Measurements from ENCODE around the gene SMIM44. TPM values are rescaled to one million over a fixed set of nuclear protein-coding genes. Genes with fewer than 3 reads are reported as not detected.

SMIM44 gene
- total RNA-seq, 1 donor from 2014 or later: not detected

DNA sequence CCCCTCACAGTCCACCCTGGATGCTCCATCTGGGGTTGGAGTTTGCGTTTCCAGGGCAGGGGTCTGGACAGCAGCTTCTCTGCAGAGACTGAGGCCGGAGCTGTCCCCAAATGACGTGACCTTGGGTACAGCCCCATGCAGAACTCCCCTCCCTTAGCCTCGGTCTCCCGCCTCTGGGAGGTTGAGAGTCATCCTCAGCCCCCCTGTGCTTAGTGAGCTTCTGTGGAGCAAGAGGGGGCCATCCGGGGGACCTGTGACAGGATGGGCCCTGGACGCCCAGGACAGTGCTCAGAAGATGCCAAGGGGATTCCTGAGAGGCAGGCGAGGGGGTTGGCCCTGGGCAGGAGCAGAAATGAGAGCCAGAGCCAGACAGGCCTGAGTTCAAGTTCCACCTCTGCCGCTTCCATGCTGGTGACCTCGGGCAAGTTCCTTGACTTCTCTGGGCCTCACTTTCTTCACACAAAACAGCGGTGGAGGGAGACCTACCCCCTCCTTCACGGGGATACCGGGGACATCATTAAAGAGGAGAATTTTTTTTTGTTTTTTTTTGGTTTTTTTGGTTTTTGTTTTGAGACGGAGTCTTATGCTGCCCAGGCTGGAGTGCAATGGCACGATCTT is 23.2 kb downstream of the SMIM44 start:
- H3K9me3 ChIP-seq (ENCODE audit: control insufficient read depth in 3 of 3, low read length in 3 of 3): no peaks in the 10 kb centered on the region
- no peaks in the 10 kb centered on the region for H3K27me3 ChIP-seq (ENCODE audit: control insufficient read depth in 3 of 3, insufficient read depth in 3 of 3, low read length in 3 of 3)
- H3K36me3 ChIP-seq (ENCODE audit: control insufficient read depth in 3 of 3, insufficient read depth in 3 of 3, low read length in 3 of 3): peaks cover 16 to 24% (median 20%) of the 10 kb centered on the region in 3 donors
- peak overlapping the region; percentile 74 for H3K27ac ChIP-seq (ENCODE audit: low read depth, low read length)
- peak overlapping the region in 1 of 3 donors; percentile 8 for H3K9ac ChIP-seq (ENCODE audit: low read depth in 1 of 3, low read length in 3 of 3)
- H3K4me1 ChIP-seq (ENCODE audit: control insufficient read depth in 3 of 3, insufficient read depth in 3 of 3, low read length in 3 of 3): peaks cover 19 to 30% (median 27%) of the 10 kb centered on the region in 3 donors
- no peak overlapping the region for H3K4me3 ChIP-seq (ENCODE audit: low read length in 3 of 3)

DNA sequence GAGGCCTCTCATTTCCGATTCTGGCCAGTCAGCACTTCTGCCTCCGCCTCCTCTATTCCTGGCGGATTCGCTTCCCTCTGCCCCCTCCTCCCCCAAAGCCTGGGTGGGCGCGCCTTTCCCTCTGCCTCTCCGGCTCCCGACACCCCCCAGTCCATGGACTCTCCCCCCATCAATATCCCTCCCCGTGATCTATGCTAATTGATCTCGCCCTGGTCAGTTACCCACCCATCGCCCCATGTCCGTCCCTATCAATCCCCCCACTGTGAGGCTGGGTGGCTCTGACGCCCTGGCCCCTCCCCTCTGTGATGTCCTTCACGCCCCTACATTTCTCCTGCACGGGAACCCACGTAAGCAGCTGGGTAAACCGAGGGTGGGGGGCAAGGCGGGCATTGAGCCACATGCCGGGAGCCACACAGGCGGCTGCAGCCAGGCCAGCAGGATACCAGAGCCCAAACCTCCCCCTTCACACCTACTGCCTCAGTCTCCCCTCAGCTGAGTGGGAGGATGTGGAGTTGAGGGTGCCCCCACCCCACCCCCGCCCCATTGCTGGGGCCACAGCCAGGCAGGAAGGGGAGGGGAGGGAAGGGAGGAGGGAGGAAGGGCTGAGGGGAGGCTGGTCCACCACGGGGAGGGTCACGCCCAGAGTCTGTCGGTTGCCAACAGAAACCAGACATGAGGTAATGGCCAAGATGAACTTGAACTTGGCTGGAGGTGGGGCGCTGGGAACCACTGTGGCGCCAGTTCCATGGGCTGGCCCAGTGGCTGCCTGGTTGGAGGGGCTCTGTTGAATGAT is 24.0 kb downstream of the SMIM44 start:
- Histone ChIP-seq H3K4me3 (ENCODE audit: low read length in 3 of 3) (no peak overlapping the region), H3K9ac (ENCODE audit: low read depth in 1 of 3, low read length in 3 of 3) (peak overlapping the region in 2 of 3 donors; percentile 40 to 45), H3K27ac (ENCODE audit: low read depth, low read length) (peak overlapping the region; percentile 74), H3K36me3 (ENCODE audit: control insufficient read depth in 3 of 3, insufficient read depth in 3 of 3, low read length in 3 of 3) (peaks cover 23 to 32% (median 28%) of the 10 kb centered on the region in 3 donors), H3K27me3 (ENCODE audit: control insufficient read depth in 3 of 3, insufficient read depth in 3 of 3, low read length in 3 of 3) (no peaks in the 10 kb centered on the region), H3K4me1 (ENCODE audit: control insufficient read depth in 3 of 3, insufficient read depth in 3 of 3, low read length in 3 of 3) (peaks cover 19 to 30% (median 27%) of the 10 kb centered on the region in 3 donors), H3K9me3 (ENCODE audit: control insufficient read depth in 3 of 3, low read length in 3 of 3) (no peaks in the 10 kb centered on the region)

DNA sequence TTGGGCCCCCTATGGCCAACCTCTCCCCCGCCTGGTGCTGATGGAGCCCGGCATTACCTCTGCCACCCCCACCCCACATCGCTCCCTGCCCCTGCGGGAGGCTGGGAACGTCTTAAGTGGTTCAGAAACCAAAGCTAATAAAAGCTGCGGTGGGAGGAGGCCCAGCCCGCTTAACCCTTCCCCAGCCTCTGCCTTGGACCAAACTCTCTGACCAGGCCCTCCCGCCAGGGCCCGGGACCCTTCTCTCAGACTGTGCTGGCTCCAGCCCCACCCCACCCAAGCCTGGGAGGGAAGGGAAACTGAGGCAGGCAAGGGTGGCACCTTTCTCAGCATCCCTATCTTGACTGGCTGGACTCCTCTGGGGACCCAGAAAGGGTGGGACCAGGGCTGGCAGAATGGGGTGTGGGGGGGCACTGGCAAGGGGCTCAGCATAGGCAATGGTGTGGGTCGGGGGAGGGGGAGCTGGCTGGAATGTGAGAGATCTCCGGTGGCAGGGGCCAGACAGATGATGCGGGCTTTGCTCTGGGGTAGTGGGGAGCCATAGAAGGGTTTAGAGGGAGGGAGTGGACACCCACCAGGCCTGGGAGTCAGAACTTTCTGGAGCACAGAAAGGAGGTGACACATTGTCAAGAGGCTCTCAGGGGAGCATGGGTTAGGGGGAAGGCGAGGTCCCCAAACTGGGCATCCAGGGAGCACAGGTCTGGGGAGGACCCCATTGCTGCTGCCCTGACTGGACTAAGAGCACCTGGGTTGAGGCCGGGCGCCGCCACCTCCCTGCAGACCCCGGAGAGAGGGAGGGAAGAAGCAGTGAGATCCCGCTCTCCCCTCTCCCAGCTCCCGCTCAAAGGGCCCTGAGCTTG is 24.8 kb downstream of the SMIM44 start:
- peak overlapping the region in 2 of 3 donors; percentile 40 to 45 for H3K9ac ChIP-seq (ENCODE audit: low read depth in 1 of 3, low read length in 3 of 3)
- H3K36me3 ChIP-seq (ENCODE audit: control insufficient read depth in 3 of 3, insufficient read depth in 3 of 3, low read length in 3 of 3): peaks cover 30 to 40% (median 36%) of the 10 kb centered on the region in 3 donors
- H3K4me1 ChIP-seq (ENCODE audit: control insufficient read depth in 3 of 3, insufficient read depth in 3 of 3, low read length in 3 of 3): peaks cover 19 to 30% (median 27%) of the 10 kb centered on the region in 3 donors
- H3K9me3 ChIP-seq (ENCODE audit: control insufficient read depth in 3 of 3, low read length in 3 of 3): no peaks in the 10 kb centered on the region
- H3K27me3 ChIP-seq (ENCODE audit: control insufficient read depth in 3 of 3, insufficient read depth in 3 of 3, low read length in 3 of 3): no peaks in the 10 kb centered on the region
- H3K4me3 ChIP-seq (ENCODE audit: low read length in 3 of 3): no peak overlapping the region
- H3K27ac ChIP-seq (ENCODE audit: low read depth, low read length): peak overlapping the region; percentile 74

DNA sequence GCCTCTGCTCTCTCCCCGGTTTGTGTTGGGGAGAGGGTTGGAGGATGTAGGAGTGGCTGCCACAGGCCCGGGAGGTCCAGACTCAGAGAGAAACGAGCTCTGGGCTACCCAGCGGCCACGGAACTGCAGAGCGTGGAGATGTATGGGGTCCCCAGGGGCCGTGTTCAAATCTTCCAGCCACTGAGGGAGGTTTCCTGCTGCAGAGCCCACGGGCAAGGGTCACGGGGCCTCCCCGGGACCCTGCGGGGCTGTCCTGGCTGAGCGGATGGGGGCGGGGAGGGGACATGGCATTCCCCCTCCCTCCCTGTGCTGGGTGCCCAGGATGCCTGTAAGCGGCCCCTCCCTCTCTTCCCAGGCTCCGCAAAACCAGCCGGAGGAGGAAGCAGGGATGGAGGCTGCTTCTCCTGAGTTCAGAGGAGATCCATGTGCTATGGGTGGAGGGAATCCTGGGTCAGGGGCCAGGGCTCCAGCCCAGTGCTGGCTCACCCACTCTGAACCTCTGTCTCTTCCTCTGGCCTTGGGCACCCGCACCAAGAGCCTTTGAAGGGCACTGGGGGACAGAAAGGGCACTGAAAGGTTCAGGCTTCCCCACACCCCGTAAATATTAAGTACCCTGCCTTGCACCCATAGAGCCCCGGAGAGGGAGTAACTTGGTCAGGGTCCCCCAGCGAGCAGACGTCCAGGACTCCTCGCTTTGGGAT is 25.6 kb downstream of the SMIM44 start:
- Histone ChIP-seq H3K4me1 (ENCODE audit: control insufficient read depth in 3 of 3, insufficient read depth in 3 of 3, low read length in 3 of 3) (peaks cover 19 to 30% (median 27%) of the 10 kb centered on the region in 3 donors), H3K27me3 (ENCODE audit: control insufficient read depth in 3 of 3, insufficient read depth in 3 of 3, low read length in 3 of 3) (no peaks in the 10 kb centered on the region), H3K4me3 (ENCODE audit: low read length in 3 of 3) (no peak overlapping the region), H3K9me3 (ENCODE audit: control insufficient read depth in 3 of 3, low read length in 3 of 3) (no peaks in the 10 kb centered on the region), H3K36me3 (ENCODE audit: control insufficient read depth in 3 of 3, insufficient read depth in 3 of 3, low read length in 3 of 3) (peaks cover 36 to 47% (median 40%) of the 10 kb centered on the region in 3 donors), H3K9ac (ENCODE audit: low read depth in 1 of 3, low read length in 3 of 3) (peak overlapping the region in 2 of 3 donors; percentile 1 to 14), H3K27ac (ENCODE audit: low read depth, low read length) (peak overlapping the region; percentile 74)

DNA sequence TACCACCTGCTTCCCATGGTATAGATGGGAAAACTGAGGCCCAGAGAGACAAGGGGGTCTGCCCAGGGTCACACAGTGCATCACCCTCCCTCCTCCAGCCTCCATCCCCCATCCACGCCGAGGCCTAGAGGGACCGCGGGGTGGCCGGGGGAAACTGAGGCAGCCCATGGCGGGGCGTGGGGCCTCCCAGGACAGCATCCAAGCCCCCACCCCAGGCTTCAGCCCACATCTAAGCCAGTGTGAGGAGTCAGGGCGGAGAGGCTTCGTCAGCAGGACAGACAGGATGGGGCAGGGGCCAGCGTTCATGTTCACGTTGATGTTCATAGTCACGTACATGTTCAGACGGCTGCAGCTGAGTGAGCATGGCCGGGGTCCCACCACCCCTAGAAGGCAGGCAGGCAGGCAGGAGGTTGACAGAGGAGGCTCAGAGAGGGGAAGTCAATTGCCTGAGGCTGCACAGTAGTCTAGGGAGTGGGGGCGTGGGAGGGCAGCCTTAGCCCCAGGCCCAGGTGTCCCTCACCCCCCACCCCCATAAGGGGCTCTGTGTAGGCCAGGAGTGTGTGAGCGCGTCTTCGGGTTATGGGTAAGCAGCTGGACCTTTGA is 26.2 kb downstream of the SMIM44 start:
- Histone ChIP-seq H3K36me3 (ENCODE audit: control insufficient read depth in 3 of 3, insufficient read depth in 3 of 3, low read length in 3 of 3) (peaks cover 38 to 49% (median 47%) of the 10 kb centered on the region in 3 donors), H3K27me3 (ENCODE audit: control insufficient read depth in 3 of 3, insufficient read depth in 3 of 3, low read length in 3 of 3) (no peaks in the 10 kb centered on the region), H3K4me1 (ENCODE audit: control insufficient read depth in 3 of 3, insufficient read depth in 3 of 3, low read length in 3 of 3) (peaks cover 19 to 30% (median 27%) of the 10 kb centered on the region in 3 donors), H3K9me3 (ENCODE audit: control insufficient read depth in 3 of 3, low read length in 3 of 3) (no peaks in the 10 kb centered on the region), H3K9ac (ENCODE audit: low read depth in 1 of 3, low read length in 3 of 3) (no peak overlapping the region), H3K4me3 (ENCODE audit: low read length in 3 of 3) (no peak overlapping the region), H3K27ac (ENCODE audit: low read depth, low read length) (peak overlapping the region; percentile 74)

GRCh38 chr19:3455960-3456601 is 27.2 kb downstream of the SMIM44 start:
- Histone ChIP-seq H3K9me3 (ENCODE audit: control insufficient read depth in 3 of 3, low read length in 3 of 3) (no peaks in the 10 kb centered on the region), H3K4me1 (ENCODE audit: control insufficient read depth in 3 of 3, insufficient read depth in 3 of 3, low read length in 3 of 3) (peaks cover 20 to 35% (median 31%) of the 10 kb centered on the region in 3 donors), H3K27ac (ENCODE audit: low read depth, low read length) (no peak overlapping the region), H3K4me3 (ENCODE audit: low read length in 3 of 3) (no peak overlapping the region), H3K9ac (ENCODE audit: low read depth in 1 of 3, low read length in 3 of 3) (no peak overlapping the region), H3K36me3 (ENCODE audit: control insufficient read depth in 3 of 3, insufficient read depth in 3 of 3, low read length in 3 of 3) (peaks cover 41 to 49% (median 47%) of the 10 kb centered on the region in 3 donors), H3K27me3 (ENCODE audit: control insufficient read depth in 3 of 3, insufficient read depth in 3 of 3, low read length in 3 of 3) (no peaks in the 10 kb centered on the region)

DNA sequence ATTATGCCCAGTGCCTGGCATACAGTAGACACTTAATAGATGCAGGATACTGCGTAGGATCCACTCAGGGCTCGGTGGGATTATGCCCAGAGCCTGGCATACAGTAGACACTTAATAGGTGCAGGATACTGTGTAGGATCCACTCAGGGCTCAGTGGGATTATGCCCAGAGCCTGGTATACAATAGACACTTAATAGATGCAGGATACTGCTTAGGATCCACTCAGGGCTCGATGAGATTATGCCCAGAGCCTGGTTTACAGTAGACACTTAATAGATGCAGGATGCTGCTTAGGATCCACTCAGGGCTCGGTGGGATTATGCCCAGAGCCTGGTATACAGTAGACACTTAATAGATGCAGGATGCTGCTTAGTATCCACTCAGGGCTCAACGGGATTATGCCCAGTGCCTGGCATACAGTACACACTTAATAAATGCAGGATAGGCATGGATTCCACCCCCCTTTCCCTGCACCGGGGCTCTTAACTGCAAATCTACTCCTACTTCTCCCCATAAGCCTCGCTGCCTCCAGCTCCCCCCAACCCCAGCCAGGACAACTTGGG is 27.8 kb downstream of the SMIM44 start:
- Histone ChIP-seq H3K4me3 (ENCODE audit: low read length in 3 of 3) (no peak overlapping the region), H3K9ac (ENCODE audit: low read depth in 1 of 3, low read length in 3 of 3) (no peak overlapping the region), H3K27me3 (ENCODE audit: control insufficient read depth in 3 of 3, insufficient read depth in 3 of 3, low read length in 3 of 3) (no peaks in the 10 kb centered on the region), H3K9me3 (ENCODE audit: control insufficient read depth in 3 of 3, low read length in 3 of 3) (no peaks in the 10 kb centered on the region), H3K4me1 (ENCODE audit: control insufficient read depth in 3 of 3, insufficient read depth in 3 of 3, low read length in 3 of 3) (peaks cover 26 to 41% (median 36%) of the 10 kb centered on the region in 3 donors), H3K27ac (ENCODE audit: low read depth, low read length) (no peak overlapping the region), H3K36me3 (ENCODE audit: control insufficient read depth in 3 of 3, insufficient read depth in 3 of 3, low read length in 3 of 3) (peaks cover 46 to 49% (median 49%) of the 10 kb centered on the region in 3 donors)

- no peaks in the 10 kb centered on the region for H3K9me3 ChIP-seq (ENCODE audit: control insufficient read depth in 3 of 3, low read length in 3 of 3)
- no peaks in the 10 kb centered on the region for H3K27me3 ChIP-seq (ENCODE audit: control insufficient read depth in 3 of 3, insufficient read depth in 3 of 3, low read length in 3 of 3)
- H3K27ac ChIP-seq (ENCODE audit: low read depth, low read length): no peak overlapping the region
- no peak overlapping the region for H3K4me3 ChIP-seq (ENCODE audit: low read length in 3 of 3)
- peaks cover 23 to 39% (median 33%) of the 10 kb centered on the region in 3 donors for H3K4me1 ChIP-seq (ENCODE audit: control insufficient read depth in 3 of 3, insufficient read depth in 3 of 3, low read length in 3 of 3)
- peaks cover 45 to 51% (median 47%) of the 10 kb centered on the region in 3 donors for H3K36me3 ChIP-seq (ENCODE audit: control insufficient read depth in 3 of 3, insufficient read depth in 3 of 3, low read length in 3 of 3)
- H3K9ac ChIP-seq (ENCODE audit: low read depth in 1 of 3, low read length in 3 of 3): no peak overlapping the region
Observed at GRCh38 chr19:3454656-3455392, 28.4 kb downstream of the SMIM44 start.

All from skeletal muscle tissue (tissue), 4 donors.